Measurements from ENCODE around the gene GRN. TPM values are rescaled to one million over a fixed set of nuclear protein-coding genes. Genes with fewer than 3 reads are reported as not detected.
"Not testable (repeated sequence)": the region's sequence is repeated elsewhere in the genome, so short reads cannot be mapped to it uniquely, and the experiment has no call there.

GRN gene
- total RNA-seq, 1 donor from 2014 or later: 37.8 TPM

DNA sequence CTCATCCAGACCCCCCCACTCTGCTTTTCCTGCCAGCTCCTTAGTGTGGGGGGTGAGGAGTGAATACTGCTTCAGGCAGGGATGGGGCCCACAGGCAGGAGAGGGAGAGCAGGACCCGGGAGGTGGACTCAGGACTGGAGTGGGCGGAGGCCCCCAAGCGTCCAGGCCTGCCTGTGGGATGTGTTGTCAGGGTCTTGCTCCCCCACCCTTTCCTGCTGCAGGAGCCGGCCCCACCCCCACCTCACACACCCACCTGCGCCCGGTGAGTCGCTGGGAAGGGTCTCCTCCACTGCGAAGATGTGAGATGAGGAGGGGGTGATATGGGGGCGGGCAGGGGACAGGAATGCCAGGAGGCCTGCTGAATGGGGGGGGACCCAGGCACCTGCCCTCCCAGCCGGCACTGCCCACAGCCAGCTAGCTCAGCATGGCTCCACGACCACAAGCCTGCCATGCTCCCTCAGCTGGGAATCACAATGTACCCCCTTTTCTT lies 17.4 kb downstream of the GRN start:
- H3K4me3 Mint-ChIP-seq (ENCODE audit: low read depth): no peak overlapping the region
- intact Hi-C loops (cut with micrococcal nuclease): no loop called here

DNA sequence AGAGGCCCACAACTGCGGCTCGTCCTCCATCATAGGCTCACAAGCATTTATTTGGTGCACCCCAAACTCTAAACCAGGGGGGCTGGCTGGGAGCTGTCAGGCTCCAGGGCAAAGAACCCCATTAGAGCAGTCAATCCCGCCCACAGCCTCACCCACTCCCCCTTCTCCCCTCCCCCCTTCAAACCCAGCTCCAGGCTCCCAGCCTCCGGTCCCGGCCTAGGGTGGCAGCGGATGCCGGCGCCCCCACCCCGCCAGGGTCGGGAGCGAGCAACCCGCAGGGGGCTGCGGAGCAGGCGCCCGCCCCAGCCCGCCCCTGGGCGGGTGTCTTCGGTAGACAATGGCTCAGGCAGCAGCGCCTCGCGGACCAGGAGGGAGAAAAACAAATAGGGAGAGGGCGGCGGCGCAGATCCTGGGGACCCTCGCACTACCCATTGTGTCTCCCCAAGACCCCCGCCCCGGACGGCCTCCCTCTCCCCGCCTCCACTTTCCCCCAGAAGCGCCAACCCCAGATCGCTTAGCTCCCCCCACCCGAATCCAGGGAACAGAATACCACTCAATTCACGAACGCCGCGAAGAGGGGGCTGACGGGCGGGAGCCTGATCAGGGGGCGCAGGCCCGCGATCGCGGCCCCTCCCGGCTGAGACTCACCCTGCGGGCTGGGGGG lies 18.0 kb downstream of the GRN start:
- peak overlapping the region; percentile 71 for H3K4me3 Mint-ChIP-seq (ENCODE audit: low read depth)
- peaks cover 46% of the 10 kb centered on the region for H3K27me3 Mint-ChIP-seq (ENCODE audit: low read depth)
- H3K9me3 Mint-ChIP-seq: no peaks in the 10 kb centered on the region
- DNase-seq (ENCODE audit: low spot score): no peak
- no peak overlapping the region for H3K27ac Mint-ChIP-seq
- H3K4me1 Mint-ChIP-seq (ENCODE audit: low read depth): peaks cover 2% of the 10 kb centered on the region
- H3K36me3 Mint-ChIP-seq (ENCODE audit: low read depth): no peaks in the 10 kb centered on the region
- intact Hi-C loops (cut with micrococcal nuclease): no loop called here

More for the DNA sequence above, 17.4 kb downstream of the GRN start:
- no peak for DNase-seq (ENCODE audit: low spot score)
- H3K9me3 Mint-ChIP-seq: no peaks in the 10 kb centered on the region
- peaks cover 2% of the 10 kb centered on the region for H3K4me1 Mint-ChIP-seq (ENCODE audit: low read depth)
- H3K27me3 Mint-ChIP-seq (ENCODE audit: low read depth): peaks cover 44% of the 10 kb centered on the region
- H3K27ac Mint-ChIP-seq: no peak overlapping the region
- H3K36me3 Mint-ChIP-seq (ENCODE audit: low read depth): no peaks in the 10 kb centered on the region

DNA sequence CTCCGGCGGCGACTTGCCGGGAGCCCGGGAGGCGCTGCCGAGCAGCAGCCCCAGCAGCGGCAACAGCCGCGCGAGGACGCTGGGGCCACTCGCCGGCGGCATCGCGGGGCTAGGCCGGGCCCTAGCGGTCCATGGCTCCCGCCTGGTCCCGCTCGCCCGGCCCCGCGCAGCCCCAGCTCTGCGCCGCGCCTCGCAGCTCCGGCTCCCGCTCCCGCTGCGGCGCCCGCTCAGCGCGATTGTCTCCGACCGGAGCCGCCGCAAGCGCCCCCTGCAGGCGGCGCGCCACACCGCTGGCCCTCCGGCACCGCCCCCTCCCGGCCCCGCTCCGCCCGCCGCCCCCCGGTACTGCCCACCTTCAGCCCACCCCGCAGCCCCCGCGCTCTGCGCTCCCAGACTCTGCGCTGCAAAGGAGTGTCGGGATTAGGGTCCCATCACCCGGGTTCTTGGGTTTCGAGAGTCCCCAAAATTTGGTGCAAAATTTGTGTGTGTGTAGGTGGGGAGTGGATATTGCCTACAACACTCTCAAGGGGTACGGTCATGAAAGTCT lies 18.6 kb downstream of the GRN start, which contains the start of gene FAM171A2:
Gene FAM171A2 (minus strand): TSS at position 241 of the 547 bp plus-strand sequence. CDS start 139 bp downstream, at position 102.
- H3K4me1 Mint-ChIP-seq (ENCODE audit: low read depth): peaks cover 2% of the 10 kb centered on the region
- H3K9me3 Mint-ChIP-seq: no peaks in the 10 kb centered on the region
- intact Hi-C loops (cut with micrococcal nuclease): no loop called here
- DNase-seq (ENCODE audit: low spot score): peak; percentile 54
- peak within 1 kb of the TSS; percentile 76 for H3K4me3 Mint-ChIP-seq (ENCODE audit: low read depth)
- peaks cover 46% of the 10 kb centered on the region for H3K27me3 Mint-ChIP-seq (ENCODE audit: low read depth)
- H3K27ac Mint-ChIP-seq: no peak within 1 kb of the TSS
- H3K36me3 Mint-ChIP-seq (ENCODE audit: low read depth): no peaks in the 10 kb centered on the region

DNA sequence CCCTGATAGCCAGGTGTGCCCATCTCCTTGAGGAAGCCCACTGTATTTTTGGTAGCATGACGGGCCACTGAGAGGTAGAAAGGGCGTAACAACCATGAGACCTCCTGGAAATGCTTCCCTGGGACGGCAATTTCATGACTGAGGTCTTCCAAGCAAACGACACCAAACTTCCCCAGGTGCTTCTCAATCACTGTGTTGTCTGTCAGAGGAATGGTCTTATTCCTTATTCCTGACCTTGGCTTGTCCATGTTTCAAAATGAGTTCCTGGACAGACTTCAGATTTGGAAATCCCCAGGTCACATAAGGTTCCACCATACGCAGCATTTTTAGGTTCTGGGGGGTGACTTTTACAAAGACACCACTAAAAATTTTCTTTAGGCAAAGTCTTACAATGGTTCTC lies 19.9 kb downstream of the GRN start:
- H3K4me1 Mint-ChIP-seq (ENCODE audit: low read depth); DNase-seq (ENCODE audit: low spot score); H3K36me3 Mint-ChIP-seq (ENCODE audit: low read depth); H3K9me3 Mint-ChIP-seq; intact Hi-C loops (cut with micrococcal nuclease); H3K4me3 Mint-ChIP-seq (ENCODE audit: low read depth); H3K27ac Mint-ChIP-seq: not testable (repeated sequence)
- peaks cover 44% of the 10 kb centered on the region for H3K27me3 Mint-ChIP-seq (ENCODE audit: low read depth)

DNA sequence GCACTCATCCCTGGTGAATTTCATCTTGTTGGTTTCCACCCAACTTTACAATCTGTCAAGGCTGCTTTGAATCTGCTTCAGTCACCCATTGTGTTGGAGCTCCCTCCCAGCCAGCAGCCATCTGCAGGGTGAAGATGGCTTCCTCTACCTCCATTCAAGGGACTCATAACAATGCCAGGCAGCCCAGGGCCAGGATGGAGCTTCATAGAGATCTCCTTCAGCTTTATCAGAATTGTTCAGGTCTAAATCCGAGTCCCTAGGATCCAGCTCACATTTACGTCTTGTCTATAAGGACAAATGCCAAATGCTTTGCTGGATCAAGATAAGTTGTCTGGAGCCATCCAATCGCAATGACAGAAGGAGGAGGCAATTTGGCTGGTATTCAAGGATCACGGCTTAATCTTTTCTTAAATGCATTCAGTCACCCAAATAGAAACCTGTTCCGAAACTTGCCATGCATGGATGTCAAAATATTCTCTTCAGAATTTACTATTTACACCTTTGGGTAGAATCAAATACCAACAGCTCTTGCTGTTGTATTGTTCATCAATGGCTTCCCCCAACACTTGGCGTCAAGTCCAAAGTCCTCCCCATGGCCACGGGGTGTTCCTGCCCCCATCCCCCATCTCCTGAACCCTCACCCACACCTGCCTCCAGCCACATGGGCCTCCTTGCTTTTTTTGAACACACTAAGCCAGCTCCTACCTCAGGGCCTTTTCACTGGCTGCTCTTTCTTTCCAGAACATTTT lies 22.3 kb downstream of the GRN start:
- H3K4me3 Mint-ChIP-seq (ENCODE audit: low read depth): no peak overlapping the region
- no peaks in the 10 kb centered on the region for H3K36me3 Mint-ChIP-seq (ENCODE audit: low read depth)
- H3K27ac Mint-ChIP-seq: no peak overlapping the region
- intact Hi-C loops (cut with micrococcal nuclease): no loop called here
- H3K27me3 Mint-ChIP-seq (ENCODE audit: low read depth): peaks cover 29% of the 10 kb centered on the region
- DNase-seq (ENCODE audit: low spot score): no peak
- H3K9me3 Mint-ChIP-seq: no peaks in the 10 kb centered on the region
- peaks cover 6% of the 10 kb centered on the region for H3K4me1 Mint-ChIP-seq (ENCODE audit: low read depth)

DNA sequence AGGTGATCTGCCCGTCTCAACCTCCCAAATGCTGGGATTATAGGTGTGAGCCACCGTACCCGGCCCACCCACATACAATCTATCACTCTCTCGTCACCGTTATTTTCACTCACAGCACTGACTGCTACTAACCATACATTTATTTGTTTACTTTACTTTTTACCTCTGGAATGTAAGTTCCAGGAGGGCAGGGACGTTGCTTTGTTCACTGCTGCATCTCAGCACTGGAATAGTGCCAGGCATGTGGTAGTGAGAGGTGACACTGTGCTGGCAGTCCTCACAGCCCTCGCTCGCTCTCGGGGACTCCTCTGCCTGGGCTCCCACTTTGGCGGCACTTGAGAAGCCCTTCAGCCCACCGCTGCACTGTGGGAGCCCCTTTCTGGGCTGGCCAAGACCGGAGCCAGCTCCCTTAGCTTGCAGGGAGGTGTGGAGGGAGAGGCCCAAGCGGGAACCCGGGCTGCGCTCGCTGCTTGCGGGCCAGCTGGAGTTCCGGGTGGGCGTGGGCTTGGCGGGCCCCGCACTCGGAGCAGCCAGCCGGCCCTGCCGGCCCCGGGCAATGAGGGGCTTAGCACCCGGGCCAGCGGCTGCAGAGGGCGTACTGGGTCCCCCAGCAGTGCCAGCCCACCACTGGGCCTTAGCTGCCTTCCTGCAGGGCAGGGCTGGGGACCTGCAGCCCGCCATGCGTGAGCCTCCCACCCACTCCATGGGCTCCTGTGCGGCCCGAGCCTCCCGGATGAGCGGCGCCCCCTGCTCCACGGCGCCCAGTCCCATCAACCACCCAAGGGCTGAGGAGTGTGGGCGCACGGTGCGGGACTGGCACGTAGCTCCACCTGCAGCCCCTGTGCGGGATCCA lies 23.5 kb downstream of the GRN start:
- H3K4me1 Mint-ChIP-seq (ENCODE audit: low read depth); DNase-seq (ENCODE audit: low spot score); H3K27ac Mint-ChIP-seq; H3K9me3 Mint-ChIP-seq; H3K36me3 Mint-ChIP-seq (ENCODE audit: low read depth); H3K4me3 Mint-ChIP-seq (ENCODE audit: low read depth); intact Hi-C loops (cut with micrococcal nuclease): not testable (repeated sequence)
- peaks cover 27% of the 10 kb centered on the region for H3K27me3 Mint-ChIP-seq (ENCODE audit: low read depth)

DNA sequence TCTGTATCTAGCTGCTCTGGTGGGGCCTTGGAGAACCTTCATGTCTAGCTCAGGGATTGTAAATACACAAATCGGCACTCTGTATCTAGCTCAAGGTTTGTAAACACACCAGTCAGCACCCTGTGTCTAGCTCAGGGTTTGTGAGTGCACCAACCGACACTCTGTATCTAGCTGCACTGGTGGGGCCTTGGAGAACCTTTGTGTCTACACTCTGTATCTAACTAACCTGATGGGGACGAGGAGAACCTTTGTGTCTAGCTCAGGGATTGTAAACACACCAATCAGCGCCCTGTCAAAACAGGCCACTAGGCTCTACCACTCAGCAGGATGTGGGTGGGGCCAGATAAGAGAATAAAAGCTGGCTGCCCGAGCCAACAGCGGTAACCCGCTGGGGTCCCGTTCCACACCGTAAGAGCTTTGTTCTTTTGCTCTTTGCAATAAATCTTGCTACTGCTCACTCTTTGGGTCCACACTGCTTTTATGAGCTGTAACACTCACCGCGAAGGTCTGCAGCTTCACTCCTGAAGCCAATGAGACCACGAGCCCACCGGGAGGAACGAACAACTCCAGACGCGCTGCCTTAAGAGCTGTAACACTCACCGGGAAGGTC lies 24.4 kb downstream of the GRN start:
- intact Hi-C loops (cut with micrococcal nuclease); H3K9me3 Mint-ChIP-seq: not testable (repeated sequence)
- peaks cover 27% of the 10 kb centered on the region for H3K27me3 Mint-ChIP-seq (ENCODE audit: low read depth)

DNA sequence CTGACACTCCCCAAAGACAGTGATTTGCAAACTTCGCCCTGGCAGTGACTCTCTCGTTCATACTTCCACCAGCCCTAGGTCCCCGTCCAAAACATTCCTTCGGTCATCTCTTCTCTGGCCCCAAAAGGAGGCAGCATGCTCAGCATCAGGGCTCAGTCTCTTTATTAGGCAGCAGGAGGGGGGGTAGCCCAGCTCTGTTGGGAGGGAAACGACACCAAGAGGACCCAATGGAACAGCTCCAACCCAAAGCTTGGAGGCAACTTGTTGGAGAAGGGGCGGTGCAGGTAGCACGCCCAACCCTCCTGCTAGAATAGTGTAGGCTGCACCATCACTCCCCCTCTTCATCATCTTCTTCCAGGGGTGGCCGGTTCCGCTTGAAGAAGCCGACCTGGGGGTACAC lies 26.9 kb downstream of the GRN start:
- Mint-ChIP-seq H3K4me3 (ENCODE audit: low read depth) (no peak overlapping the region), H3K4me1 (ENCODE audit: low read depth) (peaks cover 5% of the 10 kb centered on the region), H3K27ac (no peak overlapping the region), H3K9me3 (no peaks in the 10 kb centered on the region), H3K36me3 (ENCODE audit: low read depth) (no peaks in the 10 kb centered on the region), H3K27me3 (ENCODE audit: low read depth) (peaks cover 12% of the 10 kb centered on the region)
- intact Hi-C loops (cut with micrococcal nuclease): no loop called here
- DNase-seq (ENCODE audit: low spot score): no peak

More for the DNA sequence above, 24.4 kb downstream of the GRN start:
- H3K36me3 Mint-ChIP-seq (ENCODE audit: low read depth); H3K27ac Mint-ChIP-seq; H3K4me1 Mint-ChIP-seq (ENCODE audit: low read depth); DNase-seq (ENCODE audit: low spot score): not testable (repeated sequence)
- peak overlapping the region; percentile 26 for H3K4me3 Mint-ChIP-seq (ENCODE audit: low read depth)

DNA sequence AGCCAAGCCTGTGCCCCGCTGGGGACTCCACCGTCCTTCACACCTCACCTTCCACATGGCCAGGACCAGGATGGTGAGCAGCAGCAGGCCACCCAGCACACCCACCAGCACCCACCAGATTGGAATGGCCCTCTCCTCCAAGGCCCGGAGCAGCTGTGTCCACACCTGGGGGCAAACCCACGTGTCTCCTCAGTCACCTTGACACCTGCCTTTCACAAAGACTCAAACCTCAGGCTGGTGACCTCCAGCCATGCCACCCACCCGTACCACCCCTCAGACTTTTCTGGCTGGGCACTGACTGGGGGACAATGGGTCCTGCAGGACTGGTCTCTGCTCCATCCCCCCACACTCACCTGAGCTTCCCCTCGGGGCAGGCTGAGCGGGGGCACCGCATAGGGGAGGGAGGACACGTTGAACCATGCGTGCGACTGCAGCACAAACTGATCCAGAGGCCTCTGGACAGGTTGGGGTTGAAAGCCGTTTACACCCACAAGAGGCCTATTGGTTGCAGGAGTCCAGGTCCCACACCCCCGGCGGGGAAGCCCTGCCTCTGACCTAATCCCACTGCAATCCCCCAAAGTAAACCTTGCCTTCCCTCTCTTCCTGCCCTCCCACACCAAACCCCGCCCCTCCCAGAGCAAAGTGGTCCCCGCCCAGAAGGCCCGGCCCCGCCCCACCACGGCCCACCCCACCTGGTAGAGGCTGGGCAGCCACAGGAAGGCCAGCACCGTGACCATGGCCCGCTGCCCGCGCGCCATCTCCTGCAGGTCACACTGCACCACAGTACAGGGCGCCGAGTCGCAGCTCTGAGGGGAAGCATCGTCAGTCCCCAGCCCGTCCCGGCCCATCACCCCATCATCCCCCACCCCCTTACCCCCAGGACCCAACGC lies 29.4 kb downstream of the GRN start:
- H3K9me3 Mint-ChIP-seq: no peaks in the 10 kb centered on the region
- H3K27ac Mint-ChIP-seq: no peak overlapping the region
- peaks cover 4% of the 10 kb centered on the region for H3K4me1 Mint-ChIP-seq (ENCODE audit: low read depth)
- DNase-seq (ENCODE audit: low spot score): no peak
- intact Hi-C loops (cut with micrococcal nuclease): no loop called here
- no peaks in the 10 kb centered on the region for H3K36me3 Mint-ChIP-seq (ENCODE audit: low read depth)
- H3K27me3 Mint-ChIP-seq (ENCODE audit: low read depth): peaks cover 5% of the 10 kb centered on the region
- no peak overlapping the region for H3K4me3 Mint-ChIP-seq (ENCODE audit: low read depth)

DNA sequence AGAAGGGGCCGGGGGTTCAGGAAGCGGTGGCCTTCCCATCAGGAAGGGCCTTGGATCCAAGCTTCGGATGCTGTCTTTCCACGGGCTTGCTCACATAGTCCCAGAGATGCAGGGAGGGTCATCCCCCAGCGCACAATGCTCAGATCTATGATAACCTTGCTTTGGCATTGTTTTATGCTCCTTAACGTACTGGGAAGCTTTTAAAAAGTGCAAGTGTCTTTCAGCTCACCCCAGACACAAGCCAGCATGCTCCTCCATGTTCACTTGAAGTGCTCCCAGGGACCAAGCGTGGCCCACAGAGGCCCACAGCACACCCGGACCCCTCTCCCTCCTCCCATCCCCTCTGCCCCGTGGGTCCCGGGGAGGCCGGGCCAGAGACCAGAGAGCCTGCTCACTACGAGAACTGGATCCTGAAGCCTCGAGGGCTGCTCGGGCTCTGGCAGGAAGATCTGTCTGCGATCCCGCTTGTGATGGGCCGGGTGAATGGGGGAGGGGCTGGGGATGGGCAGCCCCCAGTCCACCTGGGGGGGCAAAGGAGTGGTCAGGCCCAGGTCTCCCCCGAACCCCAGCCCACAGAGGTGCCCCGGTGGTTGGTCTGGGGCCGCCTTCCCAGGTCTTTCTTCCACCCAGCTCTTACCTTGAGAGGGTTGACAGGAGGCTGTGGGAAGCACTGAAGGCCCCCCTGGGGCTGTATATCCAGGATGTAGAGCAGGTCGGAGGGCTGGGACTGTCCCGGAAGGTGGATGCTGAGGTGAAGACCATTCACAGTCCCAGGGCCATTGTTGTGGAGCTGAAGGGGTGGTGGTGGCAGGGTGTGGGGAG lies 30.3 kb downstream of the GRN start:
- DNase-seq (ENCODE audit: low spot score): no peak
- no peaks in the 10 kb centered on the region for H3K4me1 Mint-ChIP-seq (ENCODE audit: low read depth)
- H3K4me3 Mint-ChIP-seq (ENCODE audit: low read depth): no peak overlapping the region

DNA sequence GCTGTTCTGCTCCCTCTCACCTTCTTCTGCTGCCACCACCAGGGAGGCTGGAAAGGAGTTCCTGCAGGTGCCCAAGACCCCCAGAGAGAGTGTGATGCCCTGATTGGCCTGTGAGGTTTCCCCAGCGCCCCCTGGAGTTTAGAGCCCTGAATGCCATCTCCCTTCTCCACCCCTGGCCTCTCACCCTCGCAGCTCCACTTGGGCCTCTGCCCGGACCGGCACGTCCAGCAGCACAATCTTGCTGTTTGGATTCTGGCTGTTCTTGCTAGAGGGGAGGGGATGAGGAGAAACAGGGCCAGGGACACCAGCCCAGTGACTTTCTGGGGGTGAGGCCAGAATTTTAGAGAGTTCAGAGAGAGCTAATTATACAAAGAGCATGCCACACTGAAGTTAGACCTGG lies 31.0 kb downstream of the GRN start:
- H3K27ac Mint-ChIP-seq: no peak overlapping the region
- no peaks in the 10 kb centered on the region for H3K4me1 Mint-ChIP-seq (ENCODE audit: low read depth)
- H3K36me3 Mint-ChIP-seq (ENCODE audit: low read depth): no peaks in the 10 kb centered on the region
- peaks cover 2% of the 10 kb centered on the region for H3K27me3 Mint-ChIP-seq (ENCODE audit: low read depth)
- no peak for DNase-seq (ENCODE audit: low spot score)
- H3K9me3 Mint-ChIP-seq: no peaks in the 10 kb centered on the region
- no peak overlapping the region for H3K4me3 Mint-ChIP-seq (ENCODE audit: low read depth)
- intact Hi-C loops (cut with micrococcal nuclease): no loop called here

More for the DNA sequence above, 30.3 kb downstream of the GRN start:
- H3K27ac Mint-ChIP-seq: no peak overlapping the region
- peaks cover 2% of the 10 kb centered on the region for H3K27me3 Mint-ChIP-seq (ENCODE audit: low read depth)
- H3K36me3 Mint-ChIP-seq (ENCODE audit: low read depth): no peaks in the 10 kb centered on the region
- no peaks in the 10 kb centered on the region for H3K9me3 Mint-ChIP-seq
- intact Hi-C loops (cut with micrococcal nuclease): no loop called here
